ENCODE results near the gene BUD31. TPM values are rescaled to one million over a fixed set of nuclear protein-coding genes. Genes with fewer than 3 reads are reported as not detected.
"Not testable (repeated sequence)": the region's sequence is repeated elsewhere in the genome, so short reads cannot be mapped to it uniquely, and the experiment has no call there.

The BUD31 gene
- total RNA-seq, 4 donors from 2014 or later = 52.9 to 68.3 (median 64.8) TPM

DNA sequence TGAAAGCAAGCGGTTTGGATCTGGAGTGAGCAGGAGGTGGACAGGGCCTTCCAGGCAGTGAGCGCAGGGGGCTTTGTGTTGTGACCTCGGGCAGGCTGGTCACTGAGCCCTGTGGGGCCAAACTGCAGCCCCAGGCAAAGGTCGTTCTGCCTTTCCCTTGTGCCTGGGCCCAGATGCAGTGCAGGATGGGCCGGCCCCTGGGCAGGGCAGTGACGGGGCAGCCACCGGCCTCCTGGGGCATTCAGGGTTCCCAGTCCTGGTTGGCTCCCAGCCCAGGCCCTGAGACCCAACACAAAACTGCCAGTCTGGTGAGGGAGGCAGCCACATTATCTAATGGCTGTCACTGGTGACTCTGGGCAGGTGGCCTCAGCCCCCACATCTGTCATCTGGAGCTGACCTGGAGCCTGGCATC lies 27.1 kb upstream of the BUD31 start:
- ATAC-seq (ENCODE audit: low FRiP score) (no peak), DNase-seq (ENCODE audit: low spot score) (no peak)
- TF ChIP-seq, protein P1, sequence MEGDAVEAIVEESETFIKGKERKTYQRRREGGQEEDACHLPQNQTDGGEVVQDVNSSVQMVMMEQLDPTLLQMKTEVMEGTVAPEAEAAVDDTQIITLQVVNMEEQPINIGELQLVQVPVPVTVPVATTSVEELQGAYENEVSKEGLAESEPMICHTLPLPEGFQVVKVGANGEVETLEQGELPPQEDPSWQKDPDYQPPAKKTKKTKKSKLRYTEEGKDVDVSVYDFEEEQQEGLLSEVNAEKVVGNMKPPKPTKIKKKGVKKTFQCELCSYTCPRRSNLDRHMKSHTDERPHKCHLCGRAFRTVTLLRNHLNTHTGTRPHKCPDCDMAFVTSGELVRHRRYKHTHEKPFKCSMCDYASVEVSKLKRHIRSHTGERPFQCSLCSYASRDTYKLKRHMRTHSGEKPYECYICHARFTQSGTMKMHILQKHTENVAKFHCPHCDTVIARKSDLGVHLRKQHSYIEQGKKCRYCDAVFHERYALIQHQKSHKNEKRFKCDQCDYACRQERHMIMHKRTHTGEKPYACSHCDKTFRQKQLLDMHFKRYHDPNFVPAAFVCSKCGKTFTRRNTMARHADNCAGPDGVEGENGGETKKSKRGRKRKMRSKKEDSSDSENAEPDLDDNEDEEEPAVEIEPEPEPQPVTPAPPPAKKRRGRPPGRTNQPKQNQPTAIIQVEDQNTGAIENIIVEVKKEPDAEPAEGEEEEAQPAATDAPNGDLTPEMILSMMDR (IDR thresholded peaks at IDR 0.05) = no peak

DNA sequence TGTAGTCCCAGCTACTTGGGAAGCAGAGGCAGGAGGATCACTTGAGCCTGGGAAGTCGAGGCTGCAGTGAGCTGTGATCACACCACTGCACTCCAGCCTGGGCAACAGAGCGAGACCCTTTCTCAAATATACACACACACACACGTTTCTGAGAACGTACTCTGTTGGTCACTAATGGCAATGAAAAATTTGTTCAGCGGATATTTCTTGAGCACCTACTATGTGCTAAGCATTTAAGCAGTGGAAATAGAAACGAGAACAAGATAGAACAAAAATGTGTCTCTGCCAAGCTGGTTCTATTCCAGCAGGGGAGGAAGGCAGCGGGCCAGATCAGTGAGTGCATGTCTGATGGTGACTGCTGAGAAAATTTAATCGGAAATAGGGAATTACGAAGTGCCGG lies 25.6 kb upstream of the BUD31 start:
- no peak for ATAC-seq (ENCODE audit: low FRiP score)
- no peak for DNase-seq (ENCODE audit: low spot score)
- TF ChIP-seq, protein P1 (IDR thresholded peaks at IDR 0.05) = no peak

DNA sequence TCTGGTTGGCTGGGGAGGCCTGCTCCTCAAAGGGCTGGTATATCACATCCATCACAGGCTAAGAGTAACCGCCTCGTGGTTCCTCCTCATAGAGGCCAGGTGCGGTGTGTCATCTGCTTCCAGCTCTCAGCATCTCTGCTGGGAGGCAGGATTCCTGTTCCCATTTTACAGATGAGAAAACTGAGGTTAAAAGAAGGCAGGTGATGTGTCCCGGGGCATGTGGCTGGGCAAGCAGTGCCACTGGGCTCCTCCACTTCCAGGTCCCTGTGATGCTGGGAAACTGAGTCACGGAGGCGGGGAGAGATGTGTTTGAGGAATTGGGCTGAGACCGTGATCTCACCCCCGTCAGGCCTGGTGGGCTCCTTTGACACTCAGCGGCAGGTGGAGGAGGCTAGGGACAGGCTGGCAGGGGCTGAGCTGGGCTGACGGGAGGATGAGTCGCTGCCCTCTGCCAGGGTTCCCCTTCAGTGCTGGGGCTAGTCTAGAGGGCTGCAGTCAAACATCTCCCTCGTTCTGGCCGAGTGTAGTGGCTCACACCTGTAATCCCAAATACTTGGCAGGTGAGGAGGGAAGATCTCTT lies 24.9 kb upstream of the BUD31 start:
- ATAC-seq (ENCODE audit: low FRiP score) = no peak
- no peak for DNase-seq (ENCODE audit: low spot score)
- TF ChIP-seq, protein P1 (IDR thresholded peaks at IDR 0.05) = no peak

DNA sequence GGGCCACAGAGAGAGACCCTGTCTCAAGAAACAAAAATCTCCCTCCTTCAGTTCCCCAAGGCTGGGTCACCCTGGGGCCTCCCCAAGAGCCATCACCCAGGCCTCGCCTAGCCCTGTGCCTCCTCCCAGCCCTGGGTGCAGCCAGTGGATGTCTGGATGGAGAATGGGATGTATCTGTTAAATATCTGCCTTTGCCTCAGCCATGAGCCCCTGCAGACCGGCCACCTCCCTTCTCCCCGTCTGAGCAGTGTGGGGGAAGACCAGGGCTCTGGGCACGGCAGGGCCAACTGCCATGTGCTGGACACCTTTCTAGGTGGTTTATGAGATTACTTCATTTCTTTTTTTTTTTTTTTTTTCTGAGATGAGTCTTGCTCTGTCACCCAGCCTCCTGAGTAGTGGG lies 24.2 kb upstream of the BUD31 start:
- TF ChIP-seq, protein P1 (IDR thresholded peaks at IDR 0.05) = no peak
- no peak for DNase-seq (ENCODE audit: low spot score)
- no peak for ATAC-seq (ENCODE audit: low FRiP score)

DNA sequence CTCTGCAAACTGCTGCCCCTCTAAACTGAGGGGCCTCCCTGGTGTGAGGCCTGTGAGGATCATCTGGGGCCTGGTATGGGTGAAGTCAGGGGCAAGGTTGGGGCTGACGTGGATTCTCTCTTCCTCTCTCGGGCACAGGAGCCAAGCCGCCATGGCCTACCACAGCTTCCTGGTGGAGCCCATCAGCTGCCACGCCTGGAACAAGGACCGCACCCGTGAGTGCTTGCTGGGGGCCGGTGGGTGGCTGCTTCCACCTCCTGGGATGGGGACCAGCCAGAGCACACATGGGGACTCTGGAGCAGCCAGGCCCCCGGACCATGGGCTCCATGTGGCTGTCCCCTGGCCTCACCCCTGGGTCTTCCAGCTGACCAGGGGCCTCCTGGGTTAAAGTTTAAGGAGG lies 23.2 kb upstream of the BUD31 start:
- TF ChIP-seq, protein P1 (IDR thresholded peaks at IDR 0.05) = no peak
- DNase-seq (ENCODE audit: low spot score) (no peak), ATAC-seq (ENCODE audit: low FRiP score) (no peak)

DNA sequence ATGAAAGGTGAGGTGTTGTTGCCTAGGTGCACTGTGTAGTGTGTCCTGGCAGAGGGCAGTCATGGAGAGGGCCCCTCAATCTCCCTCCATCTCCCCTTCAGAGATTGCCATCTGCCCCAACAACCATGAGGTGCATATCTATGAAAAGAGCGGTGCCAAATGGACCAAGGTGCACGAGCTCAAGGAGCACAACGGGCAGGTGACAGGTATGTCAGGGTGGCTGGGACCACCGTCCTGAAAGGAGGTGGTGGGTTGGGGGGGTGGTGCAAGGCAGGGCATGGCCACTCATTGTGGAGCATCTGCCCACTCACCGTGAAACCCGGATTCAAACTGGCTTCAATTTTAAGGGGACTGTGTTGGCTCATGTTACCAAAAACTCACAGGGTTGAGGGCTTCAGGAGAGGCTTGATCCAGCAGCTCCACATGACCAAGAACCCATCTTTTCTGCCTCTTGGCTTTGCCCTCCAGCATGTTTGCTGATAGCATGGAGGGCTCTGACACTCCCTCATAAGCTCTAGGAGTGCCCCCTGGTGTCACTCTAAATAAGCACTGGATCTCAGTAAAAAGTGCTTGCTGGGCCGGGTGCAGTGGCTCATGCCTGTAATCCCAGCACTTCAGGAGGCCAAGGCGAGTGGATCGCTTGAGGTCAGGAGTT lies 22.1 kb upstream of the BUD31 start:
- DNase-seq (ENCODE audit: low spot score) (no peak), ATAC-seq (ENCODE audit: low FRiP score) (no peak)
- TF ChIP-seq, protein P1 (IDR thresholded peaks at IDR 0.05) = no peak

DNA sequence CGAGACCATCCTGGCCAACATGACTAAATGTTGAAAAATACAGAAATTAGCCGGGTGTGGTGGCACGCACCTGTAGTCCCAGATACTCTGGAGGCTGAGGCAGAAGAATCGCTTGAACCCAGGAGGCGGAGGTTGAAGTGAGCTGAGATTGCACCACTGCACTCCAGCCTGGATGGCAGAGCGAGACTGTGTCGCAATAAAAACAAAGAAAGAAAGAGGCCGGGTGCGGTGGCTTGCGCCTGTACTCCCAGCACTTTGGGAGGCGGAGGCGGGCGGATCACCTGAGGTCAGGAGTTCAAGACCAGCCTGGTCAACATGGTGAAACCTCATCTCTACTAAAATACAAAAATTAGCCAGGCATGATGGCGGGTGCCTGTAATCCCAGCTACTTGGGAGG lies 21.5 kb upstream of the BUD31 start:
- DNase-seq (ENCODE audit: low spot score); ATAC-seq (ENCODE audit: low FRiP score): not testable (repeated sequence)

Measured in omental fat pad (tissue), 4 donors.